Measurements from ENCODE around the gene BICRAL.
"Not testable (repeated sequence)": the region's sequence is repeated elsewhere in the genome, so short reads cannot be mapped to it uniquely, and the experiment has no call there.

BICRAL gene

GRCh38 chr6:42795651-42796050 lies 13.8 kb downstream of the BICRAL start:
- DNase-seq (ENCODE audit: low read depth): no peak
- H3K4me3 ChIP-seq (replicated peaks; ENCODE audit: low read depth, low read length): no peak overlapping the region
- TF ChIP-seq CTCF (IDR thresholded peaks at IDR 0.05; ENCODE audit: low read length, missing control alignments): no peak

GRCh38 chr6:42796171-42796570 lies 14.3 kb downstream of the BICRAL start:
- DNase-seq (ENCODE audit: low read depth): no peak
- no peak for TF ChIP-seq CTCF (IDR thresholded peaks at IDR 0.05; ENCODE audit: low read length, missing control alignments)
- H3K4me3 ChIP-seq (replicated peaks; ENCODE audit: low read depth, low read length): no peak overlapping the region

GRCh38 chr6:42797696-42798095 lies 15.8 kb downstream of the BICRAL start:
- H3K4me3 ChIP-seq (replicated peaks; ENCODE audit: low read depth, low read length); DNase-seq (ENCODE audit: low read depth): not testable (repeated sequence)

- H3K4me3 ChIP-seq (replicated peaks; ENCODE audit: low read depth, low read length): no peak overlapping the region
- no peak for DNase-seq (ENCODE audit: low read depth)
- no peak for TF ChIP-seq CTCF (IDR thresholded peaks at IDR 0.05; ENCODE audit: low read length, missing control alignments)
These were observed 23.5 kb downstream of the BICRAL start for GRCh38 chr6:42805297-42805861.

- not testable (repeated sequence) for H3K4me3 ChIP-seq (replicated peaks; ENCODE audit: low read depth, low read length); DNase-seq (ENCODE audit: low read depth)
These were observed 24.5 kb downstream of the BICRAL start for GRCh38 chr6:42806359-42806758.

GRCh38 chr6:42808492-42809483 lies 26.9 kb downstream of the BICRAL start:
- DNase-seq (ENCODE audit: low read depth): no peak
- no peak for TF ChIP-seq CTCF (IDR thresholded peaks at IDR 0.05; ENCODE audit: low read length, missing control alignments)
- H3K4me3 ChIP-seq (replicated peaks; ENCODE audit: low read depth, low read length): no peak overlapping the region

GRCh38 chr6:42813074-42813645 lies 31.3 kb downstream of the BICRAL start:
- TF ChIP-seq CTCF (IDR thresholded peaks at IDR 0.05; ENCODE audit: low read length, missing control alignments): no peak
- DNase-seq (ENCODE audit: low read depth): no peak
- no peak overlapping the region for H3K4me3 ChIP-seq (replicated peaks; ENCODE audit: low read depth, low read length)
